ENCODE results near the gene VSNL1.

VSNL1 gene

DNA sequence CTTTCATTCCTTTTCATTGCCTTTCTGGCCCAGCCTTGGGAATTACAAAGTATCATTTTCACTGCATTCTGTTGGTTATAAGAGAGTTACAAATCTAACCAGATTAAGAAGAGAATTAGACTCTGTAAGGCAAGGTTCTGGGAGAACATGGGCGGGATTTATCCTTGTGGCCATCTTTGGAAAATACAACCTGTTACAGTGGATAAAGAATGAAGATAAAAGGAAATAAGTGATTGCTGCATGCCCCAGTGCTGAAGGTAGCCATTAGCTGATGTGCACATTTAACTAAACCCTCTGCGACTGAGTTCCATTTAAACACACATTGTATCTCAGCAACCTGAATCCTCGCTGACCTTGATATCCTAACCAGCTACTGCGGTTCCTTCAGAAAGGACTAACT is 119.7 kb downstream of the VSNL1 start:
- POLR2A ChIA-PET, result no interaction called here
- no peak for DNase-seq (ENCODE audit: extremely low spot score)
- CTCF ChIA-PET, result interaction anchor here (0.6 to 0.7 kb wide), 2 partner anchors 14 to 1074 kb away, joined by 3 read pairs; no protein-coding TSS in a partner anchor
- TF ChIP-seq SP1 (IDR thresholded peaks at IDR 0.05) (no peak), LEF1 (IDR thresholded peaks at IDR 0.05; ENCODE audit: borderline replicate concordance) (no peak), L3MBTL2 (conservative IDR thresholded peaks at IDR 0.05) (no peak), HDGF (IDR thresholded peaks at IDR 0.05; ENCODE audit: borderline replicate concordance) (no peak), ZNF384 (IDR thresholded peaks at IDR 0.05) (no peak), ELF4 (IDR thresholded peaks at IDR 0.05) (no peak)

DNA sequence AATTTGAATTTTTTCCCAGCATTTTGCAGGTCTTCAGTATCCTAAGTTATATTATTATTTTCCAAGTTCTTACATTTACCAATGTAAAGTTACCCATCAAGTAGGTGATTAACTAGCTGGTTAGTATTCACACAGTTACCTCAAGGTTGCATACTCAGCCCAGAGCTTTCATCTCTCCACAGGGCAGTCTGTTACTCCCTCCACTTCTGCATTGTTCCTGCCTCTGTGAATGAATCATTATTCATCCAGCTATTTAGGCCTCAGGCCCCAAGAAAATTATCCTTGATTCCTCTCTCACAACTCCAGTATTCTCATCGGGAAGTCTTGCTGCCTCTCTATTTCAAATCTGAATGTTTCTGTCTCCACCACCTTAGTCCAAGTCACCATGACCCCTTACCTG is 121.0 kb downstream of the VSNL1 start:
- ChIA-PET CTCF (no interaction called here), POLR2A (no interaction called here)
- DNase-seq (ENCODE audit: extremely low spot score), result no peak
- TF ChIP-seq ZNF384 (IDR thresholded peaks at IDR 0.05), result no peak
- no peak for TF ChIP-seq NFRKB (IDR thresholded peaks at IDR 0.05)
- no peak for TF ChIP-seq FOXM1 (IDR thresholded peaks at IDR 0.05; ENCODE audit: borderline replicate concordance)
- TF ChIP-seq ELF4 (IDR thresholded peaks at IDR 0.05), result no peak
- TF ChIP-seq, protein P1, sequence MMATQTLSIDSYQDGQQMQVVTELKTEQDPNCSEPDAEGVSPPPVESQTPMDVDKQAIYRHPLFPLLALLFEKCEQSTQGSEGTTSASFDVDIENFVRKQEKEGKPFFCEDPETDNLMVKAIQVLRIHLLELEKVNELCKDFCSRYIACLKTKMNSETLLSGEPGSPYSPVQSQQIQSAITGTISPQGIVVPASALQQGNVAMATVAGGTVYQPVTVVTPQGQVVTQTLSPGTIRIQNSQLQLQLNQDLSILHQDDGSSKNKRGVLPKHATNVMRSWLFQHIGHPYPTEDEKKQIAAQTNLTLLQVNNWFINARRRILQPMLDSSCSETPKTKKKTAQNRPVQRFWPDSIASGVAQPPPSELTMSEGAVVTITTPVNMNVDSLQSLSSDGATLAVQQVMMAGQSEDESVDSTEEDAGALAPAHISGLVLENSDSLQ (IDR thresholded peaks at IDR 0.05), result no peak
- no peak for TF ChIP-seq FOXK2 (IDR thresholded peaks at IDR 0.05)
- TF ChIP-seq LEF1 (IDR thresholded peaks at IDR 0.05; ENCODE audit: borderline replicate concordance), result no peak
- TF ChIP-seq HDGF (IDR thresholded peaks at IDR 0.05; ENCODE audit: borderline replicate concordance), result no peak
- no peak for TF ChIP-seq FOXA1 (IDR thresholded peaks at IDR 0.05)
- no peak for TF ChIP-seq TARDBP (IDR thresholded peaks at IDR 0.05)
- TF ChIP-seq CTBP1 (IDR thresholded peaks at IDR 0.05; ENCODE audit: borderline replicate concordance), result no peak
- TF ChIP-seq L3MBTL2 (conservative IDR thresholded peaks at IDR 0.05), result no peak
- TF ChIP-seq BHLHE40 (IDR thresholded peaks at IDR 0.05; ENCODE audit: borderline replicate concordance), result no peak
- TF ChIP-seq ARNT (IDR thresholded peaks at IDR 0.05), result no peak
- TF ChIP-seq SUZ12 (IDR thresholded peaks at IDR 0.05), result no peak
- TF ChIP-seq SP1 (IDR thresholded peaks at IDR 0.05), result no peak

DNA sequence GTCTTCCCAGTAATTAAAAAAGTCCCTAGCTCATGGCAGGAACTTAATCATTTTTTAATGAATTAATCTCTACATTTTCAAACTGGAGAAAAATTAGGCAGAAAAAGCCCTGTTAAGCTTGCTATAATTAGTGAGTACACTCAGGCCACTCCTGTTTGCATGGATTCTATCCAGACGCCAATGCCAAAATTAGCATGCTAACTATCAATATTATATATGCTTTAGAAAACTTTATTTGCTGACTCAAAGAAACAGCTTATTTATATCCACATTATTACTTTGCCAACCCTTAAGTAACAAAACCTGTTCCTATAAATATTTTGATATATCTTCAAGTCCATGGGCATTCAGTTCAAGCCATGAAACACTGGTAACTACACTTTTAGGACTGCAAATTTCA is 122.2 kb downstream of the VSNL1 start:
- POLR2A ChIA-PET, result no interaction called here
- CTCF ChIA-PET, result no interaction called here
- TF ChIP-seq L3MBTL2 (conservative IDR thresholded peaks at IDR 0.05), result no peak
- no peak for DNase-seq (ENCODE audit: extremely low spot score)

DNA sequence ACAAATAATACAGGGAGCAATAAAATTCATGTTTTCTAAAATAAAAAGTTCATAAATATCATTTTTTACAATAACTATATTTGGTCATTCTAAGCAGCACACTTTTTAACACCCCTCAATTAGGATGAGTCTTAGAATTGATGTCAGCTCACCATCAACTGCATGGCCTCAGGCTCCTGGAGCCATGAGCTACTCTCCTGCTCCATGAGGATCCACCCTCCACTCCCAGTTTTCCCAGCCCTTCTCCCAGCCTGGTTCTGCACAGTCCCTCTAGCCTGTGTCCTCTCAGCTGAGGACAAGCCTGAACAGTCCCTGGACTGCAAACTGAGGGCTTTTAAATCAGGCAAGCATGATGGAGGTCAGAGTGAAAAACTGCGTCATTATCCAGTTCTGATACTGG is 124.0 kb downstream of the VSNL1 start:
- POLR2A ChIA-PET, result no interaction called here
- CTCF ChIA-PET, result no interaction called here
- DNase-seq (ENCODE audit: extremely low spot score), result no peak
- TF ChIP-seq L3MBTL2 (conservative IDR thresholded peaks at IDR 0.05) (no peak), HDGF (IDR thresholded peaks at IDR 0.05; ENCODE audit: borderline replicate concordance) (no peak), FOXM1 (IDR thresholded peaks at IDR 0.05; ENCODE audit: borderline replicate concordance) (no peak), TARDBP (IDR thresholded peaks at IDR 0.05) (no peak), FOXA1 (IDR thresholded peaks at IDR 0.05) (no peak), NFRKB (IDR thresholded peaks at IDR 0.05) (no peak), SP1 (IDR thresholded peaks at IDR 0.05) (no peak), FOXK2 (IDR thresholded peaks at IDR 0.05) (no peak), BHLHE40 (IDR thresholded peaks at IDR 0.05; ENCODE audit: borderline replicate concordance) (no peak), SUZ12 (IDR thresholded peaks at IDR 0.05) (no peak), ELF4 (IDR thresholded peaks at IDR 0.05) (no peak), ZNF384 (IDR thresholded peaks at IDR 0.05) (no peak), ARNT (IDR thresholded peaks at IDR 0.05) (no peak), CTBP1 (IDR thresholded peaks at IDR 0.05; ENCODE audit: borderline replicate concordance) (no peak), LEF1 (IDR thresholded peaks at IDR 0.05; ENCODE audit: borderline replicate concordance) (no peak)
- TF ChIP-seq, protein P1 (IDR thresholded peaks at IDR 0.05), result no peak

DNA sequence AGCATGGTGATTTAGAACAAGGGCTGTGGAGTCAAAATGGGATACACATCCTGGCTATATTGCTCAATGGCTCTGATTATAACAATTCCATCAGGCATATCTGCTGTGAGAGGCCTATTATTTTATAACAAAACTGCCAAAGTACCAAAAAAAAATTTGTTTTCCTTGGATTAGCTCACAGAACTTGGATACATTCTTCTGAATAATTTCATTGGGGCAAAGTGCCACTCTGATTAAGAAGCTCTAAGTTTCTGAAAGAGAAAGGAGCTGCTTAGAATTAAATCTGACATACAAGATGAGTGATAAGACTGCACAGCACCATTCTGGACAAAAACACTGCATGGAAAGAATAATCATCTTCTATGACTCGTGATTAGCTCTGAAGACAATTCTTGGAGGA is 127.4 kb downstream of the VSNL1 start:
- ChIA-PET POLR2A (no interaction called here), CTCF (no interaction called here)
- TF ChIP-seq FOXA1 (IDR thresholded peaks at IDR 0.05) (no peak), ARNT (IDR thresholded peaks at IDR 0.05) (no peak), TARDBP (IDR thresholded peaks at IDR 0.05) (no peak), HDGF (IDR thresholded peaks at IDR 0.05; ENCODE audit: borderline replicate concordance) (no peak), NFRKB (IDR thresholded peaks at IDR 0.05) (no peak), ZNF384 (IDR thresholded peaks at IDR 0.05) (no peak), SUZ12 (IDR thresholded peaks at IDR 0.05) (no peak), SP1 (IDR thresholded peaks at IDR 0.05) (no peak), FOXM1 (IDR thresholded peaks at IDR 0.05; ENCODE audit: borderline replicate concordance) (no peak), FOXK2 (IDR thresholded peaks at IDR 0.05) (no peak), ELF4 (IDR thresholded peaks at IDR 0.05) (no peak), L3MBTL2 (conservative IDR thresholded peaks at IDR 0.05) (no peak), BHLHE40 (IDR thresholded peaks at IDR 0.05; ENCODE audit: borderline replicate concordance) (no peak), CTBP1 (IDR thresholded peaks at IDR 0.05; ENCODE audit: borderline replicate concordance) (no peak), LEF1 (IDR thresholded peaks at IDR 0.05; ENCODE audit: borderline replicate concordance) (no peak)
- TF ChIP-seq, protein P1 (IDR thresholded peaks at IDR 0.05), result no peak
- DNase-seq (ENCODE audit: extremely low spot score), result no peak

DNA sequence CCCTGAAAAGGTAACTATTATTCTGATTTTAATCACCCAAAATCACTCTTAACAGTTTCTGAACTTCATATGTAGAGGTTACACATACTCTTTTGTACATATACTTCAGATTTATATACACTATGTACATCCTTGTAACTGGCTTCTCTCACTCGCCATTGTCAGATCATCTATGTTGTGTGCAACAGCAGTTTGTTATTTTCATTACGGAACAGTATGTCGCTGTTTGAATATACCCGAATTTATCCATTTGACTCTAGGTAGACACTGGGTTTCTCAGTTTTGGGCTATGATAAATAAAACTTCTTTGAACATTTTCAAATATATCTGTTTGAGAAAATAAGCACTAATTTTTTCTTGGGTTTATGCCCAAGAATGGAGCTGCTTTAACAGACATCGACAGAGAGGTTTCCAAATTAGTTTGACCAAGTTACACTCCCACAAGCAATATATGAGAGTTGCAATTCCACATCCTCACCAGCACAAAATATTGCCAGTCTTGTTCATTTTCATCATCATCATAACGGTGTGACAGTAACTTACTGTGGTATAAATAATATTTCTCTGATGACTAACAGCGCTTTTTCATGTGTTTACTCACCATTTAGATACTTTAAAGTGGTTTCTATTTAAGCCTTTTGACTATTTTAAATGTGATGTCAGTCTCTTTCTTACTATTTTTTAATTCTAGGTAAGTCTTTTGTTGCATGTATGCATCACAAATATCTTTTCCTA is 132.3 kb downstream of the VSNL1 start:
- no peak for TF ChIP-seq NFRKB (IDR thresholded peaks at IDR 0.05)
- TF ChIP-seq SP1 (IDR thresholded peaks at IDR 0.05), result no peak
- TF ChIP-seq FOXA1 (IDR thresholded peaks at IDR 0.05), result no peak
- no peak for TF ChIP-seq FOXK2 (IDR thresholded peaks at IDR 0.05)
- TF ChIP-seq ELF4 (IDR thresholded peaks at IDR 0.05), result no peak
- no peak for TF ChIP-seq CTBP1 (IDR thresholded peaks at IDR 0.05; ENCODE audit: borderline replicate concordance)
- TF ChIP-seq BHLHE40 (IDR thresholded peaks at IDR 0.05; ENCODE audit: borderline replicate concordance), result no peak
- no peak for TF ChIP-seq LEF1 (IDR thresholded peaks at IDR 0.05; ENCODE audit: borderline replicate concordance)
- no peak for TF ChIP-seq SUZ12 (IDR thresholded peaks at IDR 0.05)
- no peak for TF ChIP-seq ZNF384 (IDR thresholded peaks at IDR 0.05)
- TF ChIP-seq L3MBTL2 (conservative IDR thresholded peaks at IDR 0.05), result no peak
- TF ChIP-seq ARNT (IDR thresholded peaks at IDR 0.05), result no peak
- TF ChIP-seq HDGF (IDR thresholded peaks at IDR 0.05; ENCODE audit: borderline replicate concordance), result no peak
- TF ChIP-seq TARDBP (IDR thresholded peaks at IDR 0.05), result no peak
- no peak for DNase-seq (ENCODE audit: extremely low spot score)
- POLR2A ChIA-PET, result no interaction called here
- CTCF ChIA-PET, result interaction anchor here (0.7 to 2.1 kb wide), 3 partner anchors 10 to 298 kb away, joined by 3 to 4 read pairs (median 3); no protein-coding TSS in a partner anchor
